Measurements from ENCODE around the gene MEGF11.

GRCh38 chr15:66050264-66050663, 203.3 kb downstream of the MEGF11 start:
- TF ChIP-seq CTCF (conservative IDR thresholded peaks at IDR 0.05; ENCODE audit: low read length) (no peak), EZH2phosphoT487 (IDR thresholded peaks at IDR 0.05; ENCODE audit: borderline replicate concordance, low read depth, low read length) (no peak)
